Measurements from ENCODE around the gene UQCC3. TPM values are rescaled to one million over a fixed set of nuclear protein-coding genes. Genes with fewer than 3 reads are reported as not detected.
A peak's percentile ranks its signal among the peaks of the same experiment; 100 is the strongest.

UQCC3 gene
- total RNA-seq, 2 experiments from 2014 or later, result 7.9 to 8.2 TPM

- no peaks in the 10 kb centered on the region for H3K27me3 Mint-ChIP-seq
- H3K36me3 Mint-ChIP-seq (ENCODE audit: low read depth), result peaks cover 88% of the 10 kb centered on the region
- no peak overlapping the region for H3K27ac Mint-ChIP-seq
- ChIA-PET POLR2A (interaction anchor here (1.0 to 14.0 kb wide), 6 partner anchors 9 to 124 kb away, joined by 3 to 234 read pairs (median 6); partner anchors contain the start of genes BSCL2, GNG3, HNRNPUL2 and TMEM179B), CTCF (interaction anchor here (1.1 to 1.8 kb wide), 2 partner anchors 12 to 104 kb away, joined by 3 to 5 read pairs; partner anchors contain the start of genes HNRNPUL2 and TTC9C)
- peaks cover 72% of the 10 kb centered on the region for H3K4me1 Mint-ChIP-seq
- DNase-seq, result no peak
- H3K4me3 Mint-ChIP-seq, result no peak overlapping the region
- H3K9me3 Mint-ChIP-seq, result no peaks in the 10 kb centered on the region
Observed at GRCh38 chr11:62716206-62716605, 44.7 kb downstream of the UQCC3 start.

- H3K4me1 Mint-ChIP-seq, result peaks cover 79% of the 10 kb centered on the region
- H3K4me3 Mint-ChIP-seq, result no peak overlapping the region
- H3K27me3 Mint-ChIP-seq, result no peaks in the 10 kb centered on the region
- peaks cover 90% of the 10 kb centered on the region for H3K36me3 Mint-ChIP-seq (ENCODE audit: low read depth)
- POLR2A ChIA-PET, result interaction anchor here (0.6 to 14.0 kb wide), 4 partner anchors 10 to 166 kb away, joined by 3 to 234 read pairs (median 8); partner anchors contain the start of genes BSCL2, GNG3, HNRNPUL2 and TTC9C
- H3K9me3 Mint-ChIP-seq, result no peaks in the 10 kb centered on the region
- CTCF ChIA-PET, result interaction anchor here (1.1 kb wide), 1 partner anchor 105 kb away, joined by 3 read pairs; no protein-coding TSS in a partner anchor
- DNase-seq, result no peak
- peak overlapping the region; percentile 5 for H3K27ac Mint-ChIP-seq
Observed at GRCh38 chr11:62716816-62717215, 45.3 kb downstream of the UQCC3 start.

DNA sequence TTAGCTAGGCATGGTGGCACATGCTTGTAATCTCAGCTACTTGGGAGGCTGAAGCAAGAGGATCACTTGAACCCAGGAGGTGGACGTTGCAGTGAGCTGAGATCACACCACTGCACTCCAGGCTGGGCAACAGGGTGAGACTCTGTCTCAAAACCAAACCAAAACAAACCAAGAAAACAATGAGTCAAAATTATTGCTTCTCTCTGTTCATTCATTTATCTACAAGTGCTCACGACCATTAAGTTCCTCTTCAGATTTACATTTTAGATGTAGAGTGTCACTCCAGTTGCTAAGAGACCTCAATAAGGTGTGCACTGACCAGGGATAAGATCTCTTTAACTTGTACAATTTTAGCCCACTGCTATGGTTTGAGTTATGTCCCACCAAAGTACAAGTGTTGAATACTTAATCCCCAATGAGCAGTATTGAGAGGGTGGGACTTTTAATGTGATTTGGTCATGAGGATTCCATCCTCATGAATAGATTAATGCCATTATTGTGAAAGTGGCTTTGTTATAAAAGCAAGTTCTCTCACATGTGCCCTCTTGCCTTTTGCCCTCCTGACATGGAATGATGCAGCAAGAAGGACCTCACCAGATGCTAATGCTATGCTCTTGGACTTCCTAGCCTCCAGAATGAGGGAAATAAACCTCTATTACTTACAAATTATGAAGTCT is 48.0 kb downstream of the UQCC3 start:
- H3K27me3 Mint-ChIP-seq, result no peaks in the 10 kb centered on the region
- H3K4me1 Mint-ChIP-seq, result peaks cover 79% of the 10 kb centered on the region
- H3K27ac Mint-ChIP-seq, result peak overlapping the region; percentile 6
- no peak for DNase-seq
- H3K9me3 Mint-ChIP-seq, result no peaks in the 10 kb centered on the region
- peaks cover 96% of the 10 kb centered on the region for H3K36me3 Mint-ChIP-seq (ENCODE audit: low read depth)
- H3K4me3 Mint-ChIP-seq, result no peak overlapping the region
- POLR2A ChIA-PET, result interaction anchor here (0.8 to 1.5 kb wide), 3 partner anchors 54 to 165 kb away, joined by 3 to 4 read pairs (median 3); partner anchors contain the start of genes C11orf98 and CSKMT
- CTCF ChIA-PET, result interaction anchor here (1.2 kb wide), 1 partner anchor 35 kb away, joined by 5 read pairs; the partner anchor contains the start of gene ZBTB3

DNA sequence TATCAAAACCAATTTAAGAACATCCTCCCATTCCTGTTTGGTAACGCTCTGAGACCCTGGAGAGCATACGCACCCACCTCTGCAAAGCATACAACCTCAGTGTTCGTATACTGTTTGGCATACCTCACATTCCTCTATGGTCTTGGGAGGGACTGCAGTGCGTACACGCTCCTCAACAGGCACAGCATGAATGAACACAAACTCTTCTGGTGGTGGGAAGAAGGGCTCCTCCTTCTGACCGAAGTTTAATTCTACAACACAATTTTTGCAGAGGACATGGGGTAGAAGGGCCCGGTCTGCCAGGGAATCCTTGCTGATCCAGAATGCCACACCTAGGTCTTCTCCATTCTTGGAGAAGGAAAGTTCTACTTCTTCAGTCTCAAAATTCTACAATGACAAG is 50.5 kb downstream of the UQCC3 start:
- DNase-seq, result no peak
- no peaks in the 10 kb centered on the region for H3K9me3 Mint-ChIP-seq
- CTCF ChIA-PET, result no interaction called here
- no peaks in the 10 kb centered on the region for H3K27me3 Mint-ChIP-seq
- POLR2A ChIA-PET, result no interaction called here
- H3K27ac Mint-ChIP-seq, result no peak overlapping the region
- H3K4me1 Mint-ChIP-seq, result peaks cover 65% of the 10 kb centered on the region
- no peak overlapping the region for H3K4me3 Mint-ChIP-seq
- H3K36me3 Mint-ChIP-seq (ENCODE audit: low read depth), result peaks cover 94% of the 10 kb centered on the region

Other genes starting within 250 kb of the UQCC3 start
- 100 to 1,000 TPM; 323 to 360 TPM for gene AHNAK, start 124.9 kb upstream of the UQCC3 start, total RNA-seq
- 100 to 1,000 TPM; 991 to 999 TPM for gene EEF1G, start 97.8 kb upstream of the UQCC3 start, total RNA-seq
- 10 to 100 TPM; 23.7 to 25.2 TPM for gene TUT1, start 80.2 kb upstream of the UQCC3 start, total RNA-seq
- gene MTA2, start 69.8 kb upstream of the UQCC3 start, total RNA-seq, result 100 to 1,000 TPM; 226 TPM
- gene EML3, start 58.9 kb upstream of the UQCC3 start, total RNA-seq, result 100 to 1,000 TPM; 121 to 122 TPM
- gene ROM1, start 58.4 kb upstream of the UQCC3 start, total RNA-seq, result 1 to 10 TPM; 1.6 to 2.2 TPM
- 10 to 100 TPM; 58.9 to 67.1 TPM for gene B3GAT3, start 49.7 kb upstream of the UQCC3 start, total RNA-seq
- 100 to 1,000 TPM; 278 to 284 TPM for gene GANAB, start 25.1 kb upstream of the UQCC3 start, total RNA-seq
- gene INTS5, start 18.4 kb upstream of the UQCC3 start, total RNA-seq, result 10 to 100 TPM; 30.6 to 32.1 TPM
- gene C11orf98, start 6.5 kb upstream of the UQCC3 start, total RNA-seq, result 10 to 100 TPM; 88.4 to 93.5 TPM
- gene CSKMT, start 6.4 kb upstream of the UQCC3 start, total RNA-seq, result 10 to 100 TPM; 16.6 to 18.3 TPM
- 10 to 100 TPM; 17.2 to 18.3 TPM for gene LBHD1, start 594 bp downstream of the UQCC3 start, total RNA-seq
- 100 to 1,000 TPM; 135 to 139 TPM for gene UBXN1, start 7.4 kb downstream of the UQCC3 start, total RNA-seq
- gene LRRN4CL, start 17.9 kb downstream of the UQCC3 start, total RNA-seq, result under 1 TPM; 0.18 to 0.20 TPM
- 10 to 100 TPM; 24.2 to 28.9 TPM for gene BSCL2, start 35.8 kb downstream of the UQCC3 start, total RNA-seq
- gene GNG3, start 36.0 kb downstream of the UQCC3 start, total RNA-seq, result not detected
- gene HNRNPUL2, start 55.8 kb downstream of the UQCC3 start, total RNA-seq, result 10 to 100 TPM; 65.1 to 65.3 TPM
- gene TTC9C, start 56.8 kb downstream of the UQCC3 start, total RNA-seq, result 10 to 100 TPM; 48.3 to 48.4 TPM
- 10 to 100 TPM; 13.3 to 13.4 TPM for gene ZBTB3, start 82.5 kb downstream of the UQCC3 start, total RNA-seq
- gene POLR2G, start 89.9 kb downstream of the UQCC3 start, total RNA-seq, result 10 to 100 TPM; 89.2 to 94.1 TPM
- gene TAF6L, start 99.7 kb downstream of the UQCC3 start, total RNA-seq, result 10 to 100 TPM; 15.2 to 16.0 TPM
- 10 to 100 TPM; 46.9 to 48.2 TPM for gene TMEM179B, start 115.7 kb downstream of the UQCC3 start, total RNA-seq
- 10 to 100 TPM; 18.0 to 21.0 TPM for gene TMEM223, start 120.3 kb downstream of the UQCC3 start, total RNA-seq
- 10 to 100 TPM; 80.3 to 82.4 TPM for gene NXF1, start 133.8 kb downstream of the UQCC3 start, total RNA-seq
- gene STX5, start 160.4 kb downstream of the UQCC3 start, total RNA-seq, result 10 to 100 TPM; 40.6 to 41.6 TPM
- gene TEX54, start 161.2 kb downstream of the UQCC3 start, total RNA-seq, result not detected
- 10 to 100 TPM; 46.1 to 48.4 TPM for gene WDR74, start 167.9 kb downstream of the UQCC3 start, total RNA-seq
- 100 to 1,000 TPM; 262 to 279 TPM for gene SLC3A2, start 209.2 kb downstream of the UQCC3 start, total RNA-seq
- gene CHRM1, start 249.7 kb downstream of the UQCC3 start, total RNA-seq, result not detected

Measured in activated CD4-positive, alpha-beta memory T cell treated with anti-CD3 and anti-CD28 coated beads, Interleukin-2, amount 10 ng/mL, durations not matched to agents 7 days and 5 days (primary cell).